GM12873 (cell line): ENCODE measurements around the gene BTBD7.

Experiments
- TF ChIP-seq, protein P1 (sequence below): IDR thresholded peaks from 2 replicates; pipeline ENCODE4 v1.5.1; 2012; ENCODE audit warnings: low read depth, mild to moderate bottlenecking, moderate library complexity, low read length, control low read depth; ENCODE audit not compliant: insufficient read depth; ENCODE audit errors: missing control alignments

Gene BTBD7

DNA sequence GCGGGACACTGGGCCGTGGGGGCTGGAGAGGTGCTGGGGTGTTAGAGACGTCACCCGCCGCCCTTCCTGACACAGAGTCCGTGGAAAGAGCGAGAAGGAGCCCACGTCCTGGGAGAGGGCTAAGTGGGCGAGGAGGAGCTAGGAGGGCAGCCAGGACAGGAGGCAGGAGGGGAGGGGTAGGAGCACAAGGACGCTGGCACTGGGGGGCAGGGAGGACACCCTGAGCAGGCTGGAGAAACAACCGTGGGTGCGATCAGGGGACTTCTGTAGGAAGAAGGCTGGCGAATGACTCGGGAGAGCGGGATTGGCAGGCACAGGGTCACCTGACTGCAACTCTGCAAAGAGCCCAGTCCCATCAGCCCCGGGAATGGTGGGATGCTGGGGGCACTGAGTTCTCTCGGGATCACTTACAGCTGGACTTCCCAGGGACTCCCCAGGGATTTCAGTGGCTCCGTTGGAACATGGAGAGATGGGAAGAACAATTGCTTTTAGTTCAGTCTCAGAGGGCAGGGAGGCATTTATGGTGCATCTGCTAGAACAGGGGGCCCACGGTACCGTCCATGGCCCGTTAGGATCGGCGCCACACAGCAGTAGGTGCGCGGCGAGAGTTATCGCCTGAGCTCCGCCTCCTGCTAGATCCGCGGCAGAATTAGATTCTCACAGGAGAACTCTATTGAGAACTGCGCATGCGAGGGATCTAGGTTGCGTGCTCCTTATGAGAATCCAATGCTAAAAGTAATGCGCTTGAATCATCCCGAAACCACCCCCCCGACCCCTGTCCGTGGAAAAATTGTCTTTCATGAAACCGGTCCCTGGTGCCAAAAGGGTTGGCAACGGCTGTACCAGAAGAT is 101.5 kb downstream of the BTBD7 start:
- TF ChIP-seq, protein P1, sequence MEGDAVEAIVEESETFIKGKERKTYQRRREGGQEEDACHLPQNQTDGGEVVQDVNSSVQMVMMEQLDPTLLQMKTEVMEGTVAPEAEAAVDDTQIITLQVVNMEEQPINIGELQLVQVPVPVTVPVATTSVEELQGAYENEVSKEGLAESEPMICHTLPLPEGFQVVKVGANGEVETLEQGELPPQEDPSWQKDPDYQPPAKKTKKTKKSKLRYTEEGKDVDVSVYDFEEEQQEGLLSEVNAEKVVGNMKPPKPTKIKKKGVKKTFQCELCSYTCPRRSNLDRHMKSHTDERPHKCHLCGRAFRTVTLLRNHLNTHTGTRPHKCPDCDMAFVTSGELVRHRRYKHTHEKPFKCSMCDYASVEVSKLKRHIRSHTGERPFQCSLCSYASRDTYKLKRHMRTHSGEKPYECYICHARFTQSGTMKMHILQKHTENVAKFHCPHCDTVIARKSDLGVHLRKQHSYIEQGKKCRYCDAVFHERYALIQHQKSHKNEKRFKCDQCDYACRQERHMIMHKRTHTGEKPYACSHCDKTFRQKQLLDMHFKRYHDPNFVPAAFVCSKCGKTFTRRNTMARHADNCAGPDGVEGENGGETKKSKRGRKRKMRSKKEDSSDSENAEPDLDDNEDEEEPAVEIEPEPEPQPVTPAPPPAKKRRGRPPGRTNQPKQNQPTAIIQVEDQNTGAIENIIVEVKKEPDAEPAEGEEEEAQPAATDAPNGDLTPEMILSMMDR = no peak

GRCh38 chr14:93230539-93230938 is 102.3 kb downstream of the BTBD7 start:
- TF ChIP-seq, protein P1 = no peak

- TF ChIP-seq, protein P1 = no peak
Observed at GRCh38 chr14:93228550-93228949, 104.3 kb downstream of the BTBD7 start.

DNA sequence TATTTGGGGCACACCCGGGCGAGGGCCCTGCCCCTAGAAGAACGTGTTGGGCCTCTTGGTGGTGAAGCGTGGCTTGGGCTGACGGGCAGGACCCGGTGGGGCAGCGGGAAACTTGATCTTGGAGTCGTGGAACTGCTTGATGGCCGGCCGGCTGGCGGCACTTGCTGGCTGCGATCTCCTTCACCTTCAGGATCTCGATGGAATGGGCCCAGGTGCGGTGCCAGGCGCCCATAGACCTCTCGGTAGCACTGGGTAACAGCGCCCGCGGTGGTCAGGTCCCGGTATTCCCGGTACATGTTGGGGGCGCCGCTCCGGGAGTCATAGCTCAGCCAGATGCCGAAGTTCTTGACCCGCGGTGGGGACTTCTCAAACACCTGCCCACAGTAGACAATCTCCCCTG is 109.3 kb downstream of the BTBD7 start:
- TF ChIP-seq, protein P1 = no peak

GRCh38 chr14:93220509-93220908 is 112.3 kb downstream of the BTBD7 start:
- TF ChIP-seq, protein P1 = no peak

- TF ChIP-seq, protein P1 = peak; percentile 78
Observed at GRCh38 chr14:93219103-93219726, 113.6 kb downstream of the BTBD7 start.

DNA sequence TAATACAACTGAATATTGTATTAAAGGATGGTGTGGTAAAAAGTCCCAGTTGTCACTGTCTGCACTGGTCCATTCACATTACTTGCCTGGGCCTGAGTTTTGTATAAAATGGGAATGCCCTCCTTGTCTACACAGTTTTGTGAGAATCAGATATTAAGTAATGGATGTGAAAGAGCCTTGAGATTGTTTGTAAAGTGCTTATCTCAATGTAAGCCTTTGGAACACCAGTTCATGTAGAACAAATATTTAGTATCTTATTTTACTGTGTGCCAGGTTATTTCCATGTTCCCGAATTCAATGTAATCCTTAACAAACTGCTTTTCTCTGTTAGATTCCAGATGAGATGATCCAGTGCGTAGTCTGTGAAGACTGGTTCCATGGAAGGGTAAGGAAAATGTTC is 118.2 kb downstream of the BTBD7 start:
- TF ChIP-seq, protein P1 = no peak
